Adrenal gland (tissue), 5 donors: ENCODE data around the gene HIPK4.

Experiments
- POLR2A ChIP-seq, 2 donors: fragments of 450-650 bp; IDR thresholded peaks; one replicate each; pipeline ENCODE4 v1.6.1; 2017; ENCODE audit warnings: antibody characterized with exemption in 2 of 2, mild to moderate bottlenecking in 2 of 2, moderate library complexity in 1 of 2
- TF ChIP-seq, protein P1 (sequence below), 6 experiments: fragments of 450-650 bp in 4 of 6; fragments of 200-600 bp in 2 of 6; sonication (generic) in 1 of 6; IDR thresholded peaks; 1 replicate in 5 of 6; 2 replicates in 1 of 6; pipeline versions ENCODE4 v1.5.1 to v1.8.0; 2016 to 2021; ENCODE audit warnings: antibody characterized with exemption in 6 of 6, mild to moderate bottlenecking in 2 of 6, moderate library complexity in 1 of 6
- donor health status: DM: no; HTN: no; CAD: no.

DNA sequence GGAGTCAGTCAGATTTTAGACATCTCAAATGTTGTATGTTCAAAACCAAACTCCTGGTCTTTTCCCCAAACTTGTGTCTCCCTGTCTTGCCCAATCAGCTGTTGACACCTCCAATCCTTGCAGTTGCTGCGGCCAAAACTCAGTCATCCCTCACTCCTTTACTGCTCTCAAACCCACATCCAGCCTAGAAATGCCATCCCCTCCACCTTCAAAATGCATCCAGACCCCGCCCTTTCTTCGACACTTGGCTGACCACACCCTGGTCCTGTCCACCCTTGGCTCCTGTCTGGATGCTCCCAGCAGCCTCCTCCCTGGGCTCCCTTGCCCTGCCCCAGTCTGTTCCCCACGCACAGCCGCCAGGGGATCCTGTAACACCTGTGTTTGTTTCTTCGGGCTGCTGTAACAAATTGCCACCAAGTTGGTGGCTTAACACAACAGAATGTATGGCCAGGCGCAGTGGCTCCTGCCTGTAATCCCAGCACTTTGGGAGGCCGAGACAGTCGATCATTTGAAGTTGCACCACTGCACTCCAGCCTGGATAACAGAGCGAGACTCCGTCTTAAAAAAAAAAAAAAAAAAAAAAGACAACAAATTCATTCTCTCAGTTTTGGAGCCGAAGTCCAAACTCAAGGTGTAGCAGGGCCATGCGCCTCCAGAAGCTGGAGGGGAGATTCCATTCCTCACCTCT is 29.8 kb downstream of the HIPK4 start:
- TF ChIP-seq POLR2A (IDR thresholded peaks at IDR 0.05) = no peak
- TF ChIP-seq, protein P1, sequence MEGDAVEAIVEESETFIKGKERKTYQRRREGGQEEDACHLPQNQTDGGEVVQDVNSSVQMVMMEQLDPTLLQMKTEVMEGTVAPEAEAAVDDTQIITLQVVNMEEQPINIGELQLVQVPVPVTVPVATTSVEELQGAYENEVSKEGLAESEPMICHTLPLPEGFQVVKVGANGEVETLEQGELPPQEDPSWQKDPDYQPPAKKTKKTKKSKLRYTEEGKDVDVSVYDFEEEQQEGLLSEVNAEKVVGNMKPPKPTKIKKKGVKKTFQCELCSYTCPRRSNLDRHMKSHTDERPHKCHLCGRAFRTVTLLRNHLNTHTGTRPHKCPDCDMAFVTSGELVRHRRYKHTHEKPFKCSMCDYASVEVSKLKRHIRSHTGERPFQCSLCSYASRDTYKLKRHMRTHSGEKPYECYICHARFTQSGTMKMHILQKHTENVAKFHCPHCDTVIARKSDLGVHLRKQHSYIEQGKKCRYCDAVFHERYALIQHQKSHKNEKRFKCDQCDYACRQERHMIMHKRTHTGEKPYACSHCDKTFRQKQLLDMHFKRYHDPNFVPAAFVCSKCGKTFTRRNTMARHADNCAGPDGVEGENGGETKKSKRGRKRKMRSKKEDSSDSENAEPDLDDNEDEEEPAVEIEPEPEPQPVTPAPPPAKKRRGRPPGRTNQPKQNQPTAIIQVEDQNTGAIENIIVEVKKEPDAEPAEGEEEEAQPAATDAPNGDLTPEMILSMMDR (IDR thresholded peaks at IDR 0.05) = no peak
